ENCODE results near the gene SPOCD1.

Gene SPOCD1

DNA sequence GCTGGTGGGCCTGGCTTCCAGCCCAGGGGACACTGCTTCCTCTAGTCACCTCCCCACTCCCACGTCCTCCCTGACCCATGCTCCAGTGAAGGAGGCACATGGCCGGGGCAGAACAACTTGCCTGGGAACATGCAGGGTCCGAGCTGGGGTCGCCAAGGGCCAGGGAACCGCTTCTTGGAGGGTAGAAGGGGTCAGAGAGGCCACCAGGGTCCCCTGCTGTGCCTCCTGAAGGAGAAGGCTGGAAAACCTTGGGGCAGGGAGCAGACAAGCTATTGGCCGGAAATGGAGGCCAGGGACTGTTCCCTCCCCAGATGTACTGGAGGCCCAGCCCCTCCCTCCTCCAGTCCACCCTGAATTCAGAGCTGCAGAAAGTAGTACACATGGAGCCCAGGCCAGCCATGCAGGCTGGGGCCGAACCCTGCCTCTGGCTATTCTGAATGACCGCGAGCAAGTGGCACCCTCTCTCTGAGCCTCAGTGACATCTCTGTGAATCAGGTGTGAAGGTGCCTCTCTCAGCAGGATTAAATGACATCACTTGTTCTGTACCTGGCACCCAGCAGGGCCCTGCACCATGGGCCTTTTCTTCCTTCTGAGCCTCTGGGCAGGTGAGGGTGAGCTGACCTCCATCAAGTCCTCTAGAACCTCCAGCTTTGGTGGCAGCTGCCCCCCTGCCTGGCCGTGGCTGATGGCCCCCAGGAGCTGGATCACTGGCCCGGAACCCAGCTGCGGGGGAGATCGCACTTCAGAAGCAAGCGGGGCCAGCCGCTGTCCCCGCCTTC lies 15.7 kb downstream of the SPOCD1 start:
- no peak for DNase-seq (ENCODE audit: low spot score)

DNA sequence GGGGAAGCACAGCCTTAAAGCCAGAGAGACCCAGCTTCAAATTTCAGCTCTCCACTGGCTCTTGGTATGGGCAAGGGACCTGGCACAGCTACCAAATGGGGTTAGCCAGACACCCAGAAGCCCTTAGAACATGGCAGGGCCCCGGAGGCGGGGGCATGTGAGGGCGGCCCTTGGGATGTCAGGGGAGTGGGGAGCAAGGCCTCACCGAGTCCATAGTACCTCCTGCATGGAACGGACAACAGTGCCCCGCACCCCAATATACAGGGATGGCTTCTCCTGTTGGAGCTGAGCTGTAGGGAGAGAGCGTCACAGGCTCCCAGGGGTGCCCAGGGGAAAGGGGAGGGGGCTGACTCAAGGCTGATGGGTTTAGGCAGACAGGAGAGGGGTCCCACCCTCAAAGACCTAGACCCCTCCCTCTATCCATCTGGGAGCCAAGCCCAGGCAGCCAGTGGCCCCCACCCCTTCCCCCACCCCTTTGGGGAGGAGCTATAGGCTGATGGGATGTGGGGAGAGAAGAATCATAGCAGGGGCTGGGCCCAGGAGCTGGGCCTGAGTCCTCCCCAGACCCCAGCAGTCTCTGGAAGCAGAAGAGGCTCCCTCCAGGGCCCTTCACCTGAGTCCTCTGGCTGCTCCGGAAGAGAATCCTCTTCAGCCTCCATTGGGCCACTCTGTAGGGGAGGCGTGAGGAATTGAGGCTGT lies 16.5 kb downstream of the SPOCD1 start:
- DNase-seq (ENCODE audit: low spot score), result no peak

DNA sequence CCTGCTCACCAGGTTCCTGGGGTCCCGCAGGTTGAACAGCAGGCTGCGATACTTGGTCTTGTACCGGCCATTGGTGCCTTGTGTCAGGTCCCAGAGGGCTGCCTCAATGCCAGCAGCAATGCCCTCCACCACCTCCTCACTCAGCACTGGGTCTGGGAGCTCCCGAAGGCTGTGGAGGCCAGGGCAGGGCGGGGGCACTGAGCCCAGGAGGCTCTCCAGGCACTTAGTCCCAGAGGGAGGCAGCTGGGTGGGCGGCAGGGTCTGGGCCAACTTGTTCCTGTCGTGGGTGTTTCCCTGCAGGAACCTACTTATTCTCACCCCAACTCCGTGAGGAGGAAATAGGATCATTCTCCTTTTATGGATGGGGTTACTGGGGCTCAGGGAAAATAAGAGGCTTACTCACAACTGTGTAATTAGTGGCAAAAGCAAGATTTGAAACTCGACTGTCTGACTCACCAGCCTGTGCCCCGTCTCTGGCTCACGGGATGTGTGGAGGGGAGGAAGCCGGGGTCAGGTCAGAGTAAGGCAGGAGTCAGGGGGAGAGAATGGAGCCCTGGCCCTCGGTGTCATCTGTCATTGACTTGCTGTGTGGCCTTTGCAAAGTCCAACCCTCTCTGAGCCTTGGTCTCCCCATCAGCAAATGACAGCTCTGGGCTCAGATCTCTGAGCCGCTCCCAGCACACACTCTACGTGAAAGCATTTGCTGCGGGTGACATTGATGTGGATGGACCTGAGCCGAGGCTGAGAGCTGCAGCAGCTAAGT lies 17.2 kb downstream of the SPOCD1 start:
- DNase-seq (ENCODE audit: low spot score), result peak; percentile 59

DNA sequence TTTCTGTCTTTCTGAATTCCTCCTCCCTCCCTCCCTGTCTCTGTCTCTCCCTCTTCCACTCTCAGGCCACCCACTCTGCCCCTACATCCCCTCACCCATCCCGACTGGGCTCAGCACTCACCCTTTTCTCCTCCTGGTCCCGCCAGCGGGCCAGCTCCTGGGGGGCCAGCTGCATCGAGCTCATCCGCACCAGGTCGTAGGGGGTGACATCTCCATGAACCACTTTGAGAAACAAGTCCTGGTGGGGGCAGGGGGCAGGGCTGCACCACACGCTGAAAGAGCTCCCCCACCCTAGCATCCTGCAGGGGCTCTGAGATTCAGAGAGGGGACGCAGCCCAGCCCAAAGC lies 17.8 kb downstream of the SPOCD1 start:
- DNase-seq (ENCODE audit: low spot score), result no peak

DNA sequence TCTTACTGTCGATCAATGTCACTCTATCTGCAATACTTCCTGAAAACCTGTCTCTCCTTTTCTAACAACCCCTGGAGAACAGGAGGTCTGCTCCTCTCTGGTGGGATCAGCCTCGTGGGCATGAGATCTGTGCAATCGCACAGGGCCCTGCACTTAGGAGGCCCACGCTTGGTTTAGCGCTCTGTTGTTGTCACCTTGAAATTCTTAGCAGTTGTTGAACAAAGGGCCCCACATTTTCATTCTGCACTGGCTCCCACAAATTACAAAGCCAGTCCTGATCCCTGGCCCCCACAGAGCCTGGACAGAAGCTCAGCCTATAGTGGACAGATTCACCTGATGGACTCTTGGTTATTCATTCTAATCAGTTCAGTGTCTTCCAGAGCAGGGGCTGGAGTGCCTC lies 18.6 kb downstream of the SPOCD1 start:
- no peak for DNase-seq (ENCODE audit: low spot score)

DNA sequence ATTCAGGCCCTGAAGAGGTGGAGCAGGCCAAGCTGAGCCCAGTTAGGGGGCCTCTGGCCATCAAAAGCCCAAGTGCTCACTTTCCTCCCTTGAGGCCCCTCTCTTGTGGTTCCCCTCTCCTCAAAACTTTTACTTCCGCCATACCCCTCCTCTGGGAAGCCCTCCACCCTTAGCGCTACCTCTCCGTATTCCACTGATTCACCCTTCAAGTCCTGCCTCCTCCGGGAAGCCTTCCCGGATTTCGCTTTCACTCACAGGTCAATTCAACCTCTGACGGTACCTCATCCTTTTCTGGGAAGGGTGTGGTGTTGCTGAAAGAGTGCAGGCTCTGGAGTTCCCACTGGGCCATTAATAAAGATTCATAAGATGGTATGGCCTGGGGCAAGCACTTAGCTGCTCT lies 19.1 kb downstream of the SPOCD1 start:
- DNase-seq (ENCODE audit: low spot score), result no peak

DNA sequence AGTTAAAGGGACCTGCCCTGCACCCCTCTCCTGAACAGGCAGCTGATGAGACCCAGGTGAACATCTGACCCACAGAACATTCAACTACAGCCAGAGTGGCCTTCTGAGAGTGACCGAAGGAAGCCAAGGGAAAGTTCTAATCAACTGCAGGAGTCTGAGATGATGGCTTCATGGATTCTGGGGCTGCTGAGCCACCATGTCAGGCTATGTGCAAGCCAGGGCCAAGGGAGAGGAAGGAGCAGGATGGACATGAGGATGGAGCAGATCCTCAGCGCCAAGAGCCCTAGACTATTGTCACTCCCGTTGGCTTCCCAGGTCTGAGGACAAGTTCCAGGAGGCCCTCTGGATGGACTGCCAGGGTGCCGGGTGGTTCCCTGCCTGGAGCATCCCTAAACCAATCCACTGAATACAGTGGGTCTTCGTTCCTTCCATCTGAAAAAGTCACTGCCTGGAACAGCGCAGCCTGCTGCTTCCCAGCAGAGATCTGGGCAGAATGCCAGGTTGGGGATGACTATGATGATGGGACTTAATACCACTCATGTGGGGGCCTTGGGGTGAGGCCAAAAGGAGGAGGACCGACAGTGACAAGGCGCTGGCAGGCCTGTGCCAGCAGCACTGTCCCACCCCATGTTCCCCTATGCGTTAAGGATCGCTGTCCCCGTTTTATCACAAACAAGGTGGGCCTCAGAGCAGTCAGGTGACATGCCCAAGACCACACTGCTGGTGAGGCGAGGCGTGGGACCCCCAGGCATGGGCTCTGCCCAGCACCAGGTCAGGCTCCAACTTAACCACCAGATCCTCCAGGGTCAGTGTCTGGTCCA lies 19.8 kb downstream of the SPOCD1 start:
- no peak for DNase-seq (ENCODE audit: low spot score)

DNA sequence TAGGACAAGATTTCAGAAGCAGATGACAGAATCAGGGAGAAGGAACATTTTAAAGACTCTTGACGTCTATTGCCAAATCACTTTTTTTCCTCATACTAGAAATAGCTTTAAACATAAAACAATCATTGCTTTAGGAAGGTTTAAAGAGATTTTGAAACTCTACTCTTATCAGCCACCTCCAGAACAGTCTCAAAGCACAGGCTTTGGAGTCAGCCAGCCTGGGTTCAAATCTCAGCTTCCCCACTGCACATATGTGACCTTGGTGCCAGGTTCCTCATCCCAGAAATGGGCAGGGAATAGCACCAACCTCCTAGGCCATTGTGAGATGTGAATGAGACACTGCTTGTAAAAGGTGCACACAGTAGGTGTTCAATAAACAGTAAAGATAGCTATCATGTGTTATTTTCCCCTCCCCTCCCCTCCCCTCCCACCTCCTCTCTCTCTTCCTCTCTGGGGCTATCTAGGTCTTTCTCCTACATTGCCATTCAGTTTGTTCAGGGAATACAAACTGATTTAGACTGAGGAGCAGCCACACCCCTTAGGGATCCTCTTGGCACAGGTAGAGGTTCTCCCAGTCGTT lies 20.6 kb downstream of the SPOCD1 start:
- no peak for DNase-seq (ENCODE audit: low spot score)

DNA sequence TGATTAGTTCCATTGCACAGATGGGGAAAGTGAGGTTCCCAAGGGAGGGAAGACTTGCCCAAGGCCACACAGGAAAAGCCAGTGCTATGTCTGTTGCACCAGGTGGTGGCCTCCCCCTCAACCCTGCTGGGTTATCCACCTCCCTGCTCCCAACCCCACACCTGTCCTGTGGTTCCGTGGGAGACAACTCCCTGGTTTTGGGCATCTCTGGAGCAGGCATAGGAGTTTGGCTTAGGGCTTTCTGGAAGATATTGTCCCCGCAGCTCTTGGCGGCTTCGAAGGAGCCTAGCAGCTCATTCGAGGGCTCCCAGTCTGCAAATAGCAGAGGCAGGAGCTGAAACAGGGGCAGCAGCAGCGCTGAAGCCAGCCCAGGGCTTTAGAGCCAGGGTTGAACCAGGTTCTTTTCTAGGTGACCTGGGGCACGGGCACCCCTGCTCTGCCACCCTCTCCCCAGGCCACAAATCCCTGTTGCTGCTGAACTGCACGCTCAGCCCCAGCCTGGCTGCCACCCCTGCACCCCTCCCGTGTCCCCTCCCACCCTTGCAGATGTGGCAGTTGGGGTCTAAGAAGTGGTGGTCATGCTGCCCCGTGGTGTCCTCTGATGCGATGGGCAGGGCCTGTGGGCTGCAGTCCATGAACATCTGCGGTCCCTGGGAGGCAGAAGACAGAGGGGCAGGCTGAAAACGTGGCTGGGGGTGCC lies 22.1 kb downstream of the SPOCD1 start:
- no peak for DNase-seq (ENCODE audit: low spot score)

DNA sequence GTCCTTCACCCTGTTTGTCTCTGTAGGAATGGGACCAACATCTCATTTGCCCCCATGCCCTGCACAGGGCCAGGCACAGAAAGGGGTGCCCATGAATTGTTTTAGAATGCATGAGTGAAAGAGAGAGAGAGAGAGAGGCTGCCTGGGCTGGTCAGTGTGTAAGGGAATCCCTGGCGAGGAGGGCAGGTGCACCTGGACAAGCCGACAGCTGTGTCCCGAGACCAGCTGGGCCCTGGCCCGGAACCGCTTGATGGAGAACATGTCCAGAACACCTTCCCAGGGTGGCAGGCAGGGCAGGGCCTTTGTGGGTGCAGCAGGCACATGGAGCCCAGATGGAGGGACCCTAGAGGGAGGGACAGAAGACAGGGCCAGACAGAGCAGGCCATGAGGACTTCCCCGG lies 22.7 kb downstream of the SPOCD1 start:
- no peak for DNase-seq (ENCODE audit: low spot score)

DNA sequence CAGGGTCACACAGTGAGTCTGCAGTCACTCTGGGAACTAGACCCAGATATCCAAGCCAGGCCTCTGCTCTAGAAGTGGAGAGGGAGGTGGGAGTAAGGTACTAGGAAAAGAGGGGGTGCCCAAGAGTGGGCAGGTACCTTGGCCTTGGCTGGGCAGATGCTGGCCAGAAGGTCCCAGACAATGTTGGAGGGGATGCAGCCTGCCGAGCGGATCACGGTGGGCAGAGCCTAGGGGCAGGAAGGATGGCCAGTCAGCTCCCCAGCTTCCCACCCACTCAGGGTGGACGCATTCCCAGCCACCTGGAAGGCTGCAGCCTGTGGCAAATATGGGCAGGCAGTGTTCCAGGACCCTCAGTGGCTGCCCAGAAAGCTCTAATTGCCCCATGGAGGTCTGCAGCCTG lies 23.3 kb downstream of the SPOCD1 start:
- DNase-seq (ENCODE audit: low spot score), result no peak

DNA sequence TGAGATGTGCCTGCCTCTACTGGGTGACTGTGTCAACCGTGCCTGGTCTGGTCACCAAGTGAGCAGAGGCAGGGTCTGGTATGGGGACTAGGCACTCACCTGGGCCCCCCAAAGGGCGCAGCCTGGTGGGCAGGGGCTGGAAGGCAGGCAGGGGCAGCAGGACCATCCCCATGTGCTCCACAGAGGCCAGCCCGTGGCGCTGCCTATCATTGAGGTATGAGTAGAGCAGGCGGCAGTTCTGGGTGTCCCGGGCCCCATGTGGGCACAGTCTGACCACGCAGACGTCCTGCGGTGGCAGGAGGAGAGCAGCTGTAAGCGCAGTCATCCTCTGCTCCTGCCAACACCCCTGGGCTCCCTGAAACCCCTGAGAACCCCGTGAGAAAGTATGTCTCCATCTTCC lies 23.7 kb downstream of the SPOCD1 start:
- DNase-seq (ENCODE audit: low spot score), result no peak

DNA sequence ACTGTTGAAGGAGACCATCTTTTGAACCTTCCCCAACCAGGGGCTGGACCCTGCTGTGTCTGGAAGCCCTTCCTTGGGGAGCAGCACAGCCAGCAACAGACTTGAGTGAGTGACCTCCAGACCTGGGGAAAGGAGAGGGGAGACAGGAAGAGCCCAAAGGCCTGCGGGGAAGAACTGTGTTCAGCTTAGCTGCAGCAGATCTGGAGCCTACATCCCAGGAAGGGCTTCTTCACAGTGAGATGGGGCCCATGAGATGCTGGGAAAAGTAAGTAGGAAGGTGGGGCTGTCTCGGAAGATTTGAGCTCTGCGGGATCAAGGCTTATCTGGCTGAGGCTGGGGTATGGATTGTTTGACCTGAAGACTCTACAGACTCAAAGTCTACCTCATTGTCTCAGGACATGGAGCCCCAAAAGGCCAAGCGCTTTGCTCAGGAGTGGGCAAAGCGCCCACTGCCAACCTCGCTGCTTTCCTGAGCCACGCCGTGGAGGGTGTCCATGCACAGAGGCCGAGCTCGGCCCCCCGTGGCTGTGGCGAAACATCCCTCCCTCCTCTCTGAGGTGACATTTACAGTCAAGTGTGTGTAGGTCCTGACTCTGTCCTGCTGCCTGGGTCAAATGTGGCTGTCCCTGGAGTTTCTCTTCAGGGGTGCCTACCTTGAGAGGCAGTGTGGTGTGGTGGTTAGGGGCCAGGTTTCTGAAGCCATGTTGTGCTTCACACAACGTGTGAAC lies 24.5 kb downstream of the SPOCD1 start:
- DNase-seq (ENCODE audit: low spot score), result no peak

DNA sequence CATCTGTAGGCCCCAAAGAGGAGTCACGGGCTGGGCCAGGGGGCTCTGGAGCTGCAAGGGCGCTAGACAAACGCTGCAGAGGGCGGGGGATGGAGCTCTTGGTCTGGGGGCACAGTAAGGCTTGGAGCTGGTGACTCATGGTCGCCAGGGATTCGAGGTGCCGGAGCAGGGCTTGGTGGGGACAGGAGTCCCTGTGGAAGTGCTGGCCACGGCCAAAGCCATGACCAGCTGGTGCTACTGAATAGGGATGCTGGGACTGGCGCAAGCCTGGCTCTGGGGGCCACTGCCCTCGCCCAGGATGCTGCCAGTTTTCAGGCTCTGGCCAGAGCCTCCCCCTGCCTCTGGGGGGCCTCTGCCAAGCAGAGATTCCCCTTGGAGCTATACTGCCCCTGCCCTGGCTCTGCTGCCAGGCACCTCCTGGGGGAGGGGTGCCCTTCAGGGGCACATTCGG lies 25.2 kb downstream of the SPOCD1 start:
- DNase-seq (ENCODE audit: low spot score), result no peak

DNA sequence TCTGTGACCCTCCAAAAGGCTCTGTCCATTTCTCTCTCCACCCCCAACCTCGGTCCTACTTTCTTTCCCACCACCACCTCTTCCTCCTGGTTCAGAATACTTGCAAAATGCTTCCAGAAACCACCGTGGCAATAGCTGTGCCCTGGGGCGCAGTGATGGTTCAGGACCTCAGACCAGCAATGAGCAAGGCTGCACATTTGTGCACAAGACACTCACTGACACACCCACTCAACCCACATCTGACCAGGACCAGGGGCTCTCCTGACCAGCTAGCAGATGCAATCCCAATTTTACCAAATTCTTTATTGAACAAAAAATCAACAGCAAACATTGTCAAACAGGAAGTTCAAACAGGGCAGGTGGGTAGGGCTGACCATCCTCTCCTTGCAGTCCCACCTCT lies 25.7 kb downstream of the SPOCD1 start:
- no peak for DNase-seq (ENCODE audit: low spot score)

DNA sequence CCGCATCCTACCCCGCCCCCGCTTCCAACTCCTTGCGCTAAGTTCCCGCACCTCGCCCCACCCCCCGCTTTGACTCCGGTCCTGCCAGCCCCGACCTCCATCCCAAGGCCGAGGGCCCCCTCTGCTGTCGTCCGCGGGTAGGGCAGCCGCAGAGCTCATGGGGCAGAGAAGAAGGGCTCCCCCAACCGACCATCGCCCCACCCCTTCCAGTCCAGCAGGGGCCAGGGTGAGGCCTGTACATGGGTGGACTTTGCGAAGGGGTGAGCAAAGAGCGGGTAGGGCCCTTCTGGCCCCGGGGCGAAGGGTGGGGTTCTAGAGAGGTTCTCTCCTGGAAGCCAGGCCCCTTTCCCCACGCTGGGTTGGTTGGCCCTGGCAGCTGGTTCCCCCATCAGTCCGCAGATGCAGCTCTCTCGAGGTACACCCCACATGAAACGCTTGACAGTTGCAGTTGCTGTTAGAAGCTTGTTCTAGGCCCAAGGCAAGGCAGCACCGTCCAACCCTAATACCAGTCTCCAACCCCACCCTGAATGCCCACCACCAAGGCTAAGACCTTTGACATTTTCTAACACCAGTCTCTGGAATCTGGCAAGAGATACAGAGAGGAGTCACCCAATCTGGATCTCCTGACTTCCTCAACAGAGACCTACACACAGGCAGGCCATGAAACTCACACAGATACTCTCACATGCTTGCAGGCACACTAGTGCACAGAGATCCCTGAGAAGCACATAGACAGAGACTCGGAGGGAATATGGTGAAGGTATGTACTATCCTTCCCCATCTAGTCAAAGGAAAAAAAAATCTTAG lies 26.4 kb downstream of the SPOCD1 start:
- DNase-seq (ENCODE audit: low spot score), result peak; percentile 94

DNA sequence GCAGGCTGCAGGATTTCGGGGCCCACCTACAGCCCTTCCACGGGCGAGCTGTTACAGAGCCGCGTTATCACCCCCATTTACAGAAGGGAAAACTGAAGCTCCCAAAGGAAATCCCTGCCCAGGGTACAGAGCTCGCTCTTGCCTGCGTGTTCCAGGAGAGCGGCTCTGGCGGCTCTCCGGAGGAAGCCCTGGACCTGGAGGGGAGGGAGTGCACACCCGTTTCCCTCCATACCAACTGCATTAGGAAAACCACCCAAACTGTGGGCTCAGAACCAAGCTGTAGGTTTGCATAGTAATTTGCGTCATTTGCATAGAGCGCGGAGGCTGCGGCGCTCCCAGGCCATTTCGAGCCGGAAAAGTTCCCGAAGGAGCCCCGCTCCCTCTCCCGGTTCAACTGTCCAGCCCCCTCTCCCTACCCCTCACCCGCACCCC lies 27.0 kb downstream of the SPOCD1 start:
- no peak for DNase-seq (ENCODE audit: low spot score)

DNA sequence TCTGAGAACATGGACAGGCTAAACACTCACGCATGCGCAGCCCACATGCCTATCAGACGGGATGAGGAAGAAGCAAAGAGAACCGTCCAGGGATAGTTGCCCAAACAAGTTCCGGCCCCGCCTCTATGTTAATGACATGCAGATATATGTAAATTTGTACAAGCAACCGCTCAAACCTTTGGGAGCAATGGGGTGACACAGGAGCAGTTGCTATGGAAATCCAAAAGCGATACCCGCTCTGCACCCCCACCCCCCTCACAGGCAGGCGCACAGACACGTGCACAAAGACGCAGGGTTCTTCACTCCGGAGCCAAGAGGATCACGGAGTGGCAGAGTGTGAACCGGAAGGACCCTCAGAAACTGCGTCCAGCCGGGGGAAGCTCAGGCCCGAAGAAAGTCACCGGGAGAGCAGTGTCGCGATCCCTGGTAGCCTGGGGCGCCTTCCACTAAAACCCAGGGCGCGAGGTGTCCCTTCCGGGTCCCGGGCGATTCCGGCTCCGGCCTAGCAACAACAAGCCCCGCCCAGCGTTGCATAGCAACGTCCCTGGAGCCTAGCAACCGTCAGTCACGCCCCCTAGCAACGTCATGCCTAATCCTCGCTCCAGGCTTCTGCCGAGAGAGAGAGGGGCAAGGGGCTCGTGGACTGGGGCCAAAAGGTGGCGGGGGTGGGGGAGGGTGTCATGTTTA lies 27.5 kb downstream of the SPOCD1 start:
- peak; percentile 95 for DNase-seq (ENCODE audit: low spot score)

DNA sequence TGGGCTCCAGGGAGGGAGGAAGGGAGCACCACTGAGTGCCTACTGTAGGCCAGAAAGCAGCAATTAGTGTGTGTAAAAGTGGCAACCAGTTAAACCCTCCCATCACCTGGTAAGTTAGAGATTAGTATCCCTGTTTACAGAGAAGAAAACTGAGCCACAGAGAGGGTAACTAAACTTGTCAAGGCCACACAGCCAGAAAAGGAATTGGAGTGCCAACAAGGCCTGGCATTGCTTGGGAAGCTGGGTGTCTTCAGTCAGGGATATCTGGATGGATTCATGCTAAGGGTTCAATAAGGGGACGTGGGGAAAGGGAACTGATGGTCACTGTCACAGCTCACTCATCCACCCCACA lies 28.1 kb downstream of the SPOCD1 start:
- no peak for DNase-seq (ENCODE audit: low spot score)

All from activated CD4-positive, alpha-beta T cell treated with anti-CD3 and anti-CD28 coated beads, Interleukin-2, Interleukin-4, amounts not matched to agents 100 ng/mL and 50 ng/mL, durations not matched to agents 16 hours and 8 hours (primary cell).